ENCODE data around the gene SEMA6A.

GRCh38 chr5:116439905-116440304, 134.7 kb downstream of the SEMA6A start:
- TF ChIP-seq NR2F2 (IDR thresholded peaks at IDR 0.05) (no peak), RAD21 (IDR thresholded peaks at IDR 0.05) (no peak), JUND (IDR thresholded peaks at IDR 0.05) (no peak), MAX (IDR thresholded peaks at IDR 0.05) (no peak), REST (IDR thresholded peaks at IDR 0.05) (no peak), EGR1 (IDR thresholded peaks at IDR 0.05; ENCODE audit: low read depth in 2 of 2) (no peak), SP1 (IDR thresholded peaks at IDR 0.05) (no peak), GABPA (IDR thresholded peaks at IDR 0.05 in 1 of 2, conservative IDR thresholded peaks at IDR 0.05 in 1 of 2) (no peak), TAF1 (conservative IDR thresholded peaks at IDR 0.05) (no peak)
- TF ChIP-seq, protein P1, sequence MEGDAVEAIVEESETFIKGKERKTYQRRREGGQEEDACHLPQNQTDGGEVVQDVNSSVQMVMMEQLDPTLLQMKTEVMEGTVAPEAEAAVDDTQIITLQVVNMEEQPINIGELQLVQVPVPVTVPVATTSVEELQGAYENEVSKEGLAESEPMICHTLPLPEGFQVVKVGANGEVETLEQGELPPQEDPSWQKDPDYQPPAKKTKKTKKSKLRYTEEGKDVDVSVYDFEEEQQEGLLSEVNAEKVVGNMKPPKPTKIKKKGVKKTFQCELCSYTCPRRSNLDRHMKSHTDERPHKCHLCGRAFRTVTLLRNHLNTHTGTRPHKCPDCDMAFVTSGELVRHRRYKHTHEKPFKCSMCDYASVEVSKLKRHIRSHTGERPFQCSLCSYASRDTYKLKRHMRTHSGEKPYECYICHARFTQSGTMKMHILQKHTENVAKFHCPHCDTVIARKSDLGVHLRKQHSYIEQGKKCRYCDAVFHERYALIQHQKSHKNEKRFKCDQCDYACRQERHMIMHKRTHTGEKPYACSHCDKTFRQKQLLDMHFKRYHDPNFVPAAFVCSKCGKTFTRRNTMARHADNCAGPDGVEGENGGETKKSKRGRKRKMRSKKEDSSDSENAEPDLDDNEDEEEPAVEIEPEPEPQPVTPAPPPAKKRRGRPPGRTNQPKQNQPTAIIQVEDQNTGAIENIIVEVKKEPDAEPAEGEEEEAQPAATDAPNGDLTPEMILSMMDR (IDR thresholded peaks at IDR 0.05; ENCODE audit: low read depth, low read length, missing input control): no peak

Measured in liver (tissue), 3 donors.